ENCODE data around the gene GOLGA2. TPM values are rescaled to one million over a fixed set of nuclear protein-coding genes. Genes with fewer than 3 reads are reported as not detected.
A peak's percentile ranks its signal among the peaks of the same experiment; 100 is the strongest.

GOLGA2 gene
- total RNA-seq, 6 donors from 2014 or later: 78.4 to 138 (median 93.8) TPM

GRCh38 chr9:128225770-128226411, 49.9 kb downstream of the GOLGA2 start:
- no peak overlapping the region for H3K4me3 ChIP-seq
- TF ChIP-seq EP300 (IDR thresholded peaks at IDR 0.05): no peak
- TF ChIP-seq POLR2A (IDR thresholded peaks at IDR 0.05): no peak
- no peak for TF ChIP-seq CTCF (IDR thresholded peaks at IDR 0.05)
- TF ChIP-seq POLR2AphosphoS5 (IDR thresholded peaks at IDR 0.05): no peak
- no peaks in the 10 kb centered on the region for H3K36me3 ChIP-seq
- H3K27me3 ChIP-seq: no peaks in the 10 kb centered on the region
- no peaks in the 10 kb centered on the region for H3K9me3 ChIP-seq
- 78 to 79% methylated on average over 19 of the region's 19 CpGs for WGBS, 2 donors
- ATAC-seq (ENCODE audit: low FRiP score in 2 of 2): no peak
- no peak overlapping the region for H3K27ac ChIP-seq
- peak in 1 of 2 donors; percentile 65 for DNase-seq
- no peaks in the 10 kb centered on the region for H3K4me1 ChIP-seq

GRCh38 chr9:128224877-128225276, 50.9 kb downstream of the GOLGA2 start:
- Histone ChIP-seq H3K36me3 (no peaks in the 10 kb centered on the region), H3K9me3 (no peaks in the 10 kb centered on the region), H3K4me3 (no peak overlapping the region), H3K27ac (no peak overlapping the region), H3K27me3 (no peaks in the 10 kb centered on the region), H3K4me1 (no peaks in the 10 kb centered on the region)
- no peak for ATAC-seq (ENCODE audit: low FRiP score in 2 of 2)
- no peak for TF ChIP-seq POLR2AphosphoS5 (IDR thresholded peaks at IDR 0.05)
- no peak for TF ChIP-seq CTCF (IDR thresholded peaks at IDR 0.05)
- no peak for TF ChIP-seq EP300 (IDR thresholded peaks at IDR 0.05)
- TF ChIP-seq POLR2A (IDR thresholded peaks at IDR 0.05): no peak
- DNase-seq: no peak
- 85 to 91% methylated on average over 7 of the region's 7 CpGs for WGBS, 2 donors

- DNase-seq (no peak), ATAC-seq (ENCODE audit: low FRiP score in 2 of 2) (no peak)
- Histone ChIP-seq H3K4me3 (no peak overlapping the region), H3K4me1 (peaks cover 0 to 12% (median 10%) of the 10 kb centered on the region in 4 donors), H3K9me3 (no peaks in the 10 kb centered on the region), H3K27ac (no peak overlapping the region), H3K36me3 (no peaks in the 10 kb centered on the region), H3K27me3 (no peaks in the 10 kb centered on the region)
- 90 to 94% methylated on average over 9 to 12 of the region's 13 CpGs for WGBS, 2 donors
- TF ChIP-seq CTCF (IDR thresholded peaks at IDR 0.05): no peak
- TF ChIP-seq EP300 (IDR thresholded peaks at IDR 0.05): no peak
- no peak for TF ChIP-seq POLR2A (IDR thresholded peaks at IDR 0.05)
- no peak for TF ChIP-seq POLR2AphosphoS5 (IDR thresholded peaks at IDR 0.05)
These were observed 52.7 kb downstream of the GOLGA2 start for GRCh38 chr9:128222880-128223670.

GRCh38 chr9:128222026-128222425, 53.8 kb downstream of the GOLGA2 start:
- Histone ChIP-seq H3K4me3 (no peak overlapping the region), H3K9me3 (no peaks in the 10 kb centered on the region), H3K27ac (no peak overlapping the region), H3K27me3 (no peaks in the 10 kb centered on the region), H3K4me1 (peaks cover 0 to 18% (median 13%) of the 10 kb centered on the region in 4 donors), H3K36me3 (no peaks in the 10 kb centered on the region)
- no peak for DNase-seq
- no peak for ATAC-seq (ENCODE audit: low FRiP score in 2 of 2)
- TF ChIP-seq POLR2AphosphoS5 (IDR thresholded peaks at IDR 0.05) (no peak), POLR2A (IDR thresholded peaks at IDR 0.05) (no peak), EP300 (IDR thresholded peaks at IDR 0.05) (no peak), CTCF (IDR thresholded peaks at IDR 0.05) (no peak)
- WGBS, 2 donors: 88 to 89% methylated on average over 10 of the region's 10 CpGs

Data from upper lobe of left lung (tissue), 6 donors.